ENCODE data around the gene MICOS13.

DNA sequence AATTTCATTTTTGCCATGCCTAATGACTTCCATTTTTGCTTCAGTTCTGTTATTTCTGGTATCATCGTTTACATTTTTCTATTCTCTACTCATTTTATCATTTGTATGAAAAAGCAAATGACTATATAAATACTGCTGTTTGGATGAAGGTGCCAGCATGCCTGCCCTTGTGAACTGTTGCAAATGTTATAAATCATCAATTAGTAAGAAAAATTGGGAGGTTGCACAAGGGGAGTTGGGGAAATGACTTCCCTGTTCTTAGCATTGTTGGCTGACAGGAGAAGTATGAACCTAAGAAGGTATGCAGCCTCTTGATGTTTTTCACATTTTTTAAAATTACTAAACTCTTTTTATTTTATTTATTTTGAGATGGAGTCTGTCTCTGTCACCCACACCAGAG lies 42.3 kb downstream of the MICOS13 start:
- TF ChIP-seq, protein P1, sequence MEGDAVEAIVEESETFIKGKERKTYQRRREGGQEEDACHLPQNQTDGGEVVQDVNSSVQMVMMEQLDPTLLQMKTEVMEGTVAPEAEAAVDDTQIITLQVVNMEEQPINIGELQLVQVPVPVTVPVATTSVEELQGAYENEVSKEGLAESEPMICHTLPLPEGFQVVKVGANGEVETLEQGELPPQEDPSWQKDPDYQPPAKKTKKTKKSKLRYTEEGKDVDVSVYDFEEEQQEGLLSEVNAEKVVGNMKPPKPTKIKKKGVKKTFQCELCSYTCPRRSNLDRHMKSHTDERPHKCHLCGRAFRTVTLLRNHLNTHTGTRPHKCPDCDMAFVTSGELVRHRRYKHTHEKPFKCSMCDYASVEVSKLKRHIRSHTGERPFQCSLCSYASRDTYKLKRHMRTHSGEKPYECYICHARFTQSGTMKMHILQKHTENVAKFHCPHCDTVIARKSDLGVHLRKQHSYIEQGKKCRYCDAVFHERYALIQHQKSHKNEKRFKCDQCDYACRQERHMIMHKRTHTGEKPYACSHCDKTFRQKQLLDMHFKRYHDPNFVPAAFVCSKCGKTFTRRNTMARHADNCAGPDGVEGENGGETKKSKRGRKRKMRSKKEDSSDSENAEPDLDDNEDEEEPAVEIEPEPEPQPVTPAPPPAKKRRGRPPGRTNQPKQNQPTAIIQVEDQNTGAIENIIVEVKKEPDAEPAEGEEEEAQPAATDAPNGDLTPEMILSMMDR (IDR thresholded peaks at IDR 0.05), result no peak
- TF ChIP-seq POLR2A (IDR thresholded peaks at IDR 0.05), result no peak
- no peak for TF ChIP-seq EP300 (IDR thresholded peaks at IDR 0.05)
